LNCAP (cell line): ENCODE measurements around the gene PGA3.
"Not testable (repeated sequence)": the region's sequence is repeated elsewhere in the genome, so short reads cannot be mapped to it uniquely, and the experiment has no call there.

Experiments used
- TF ChIP-seq, protein P1 (sequence below): fragments of 450-650 bp; IDR thresholded peaks from 2 replicates; pipeline ENCODE4 v1.5.1; 2017; ENCODE audit warnings: mild to moderate bottlenecking

PGA3 gene

DNA sequence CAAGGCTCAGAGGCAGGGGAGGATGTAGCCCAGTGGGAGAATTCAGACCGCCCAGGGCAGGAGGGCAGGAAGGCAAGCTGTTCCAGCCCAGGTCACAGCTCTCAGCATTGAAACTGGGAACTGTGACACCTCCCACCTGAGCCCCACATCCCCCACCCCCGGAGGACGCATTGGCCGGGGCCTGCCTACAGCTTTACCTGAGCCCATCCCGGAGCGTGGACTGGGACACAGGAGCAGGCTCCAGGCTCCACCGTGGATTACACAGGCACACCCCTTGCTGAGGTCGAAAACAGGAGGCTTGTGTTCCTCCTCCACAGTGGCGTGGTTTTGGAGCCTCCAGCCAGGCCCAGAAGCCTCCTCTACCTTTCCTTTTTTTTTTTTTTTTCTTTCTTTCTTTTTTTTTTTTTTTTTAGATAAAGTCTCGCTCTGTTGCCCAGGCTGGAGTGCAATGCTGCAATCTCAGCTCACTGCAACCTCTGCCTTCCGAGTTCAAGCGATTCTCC lies 9.1 kb upstream of the PGA3 start:
- TF ChIP-seq, protein P1, sequence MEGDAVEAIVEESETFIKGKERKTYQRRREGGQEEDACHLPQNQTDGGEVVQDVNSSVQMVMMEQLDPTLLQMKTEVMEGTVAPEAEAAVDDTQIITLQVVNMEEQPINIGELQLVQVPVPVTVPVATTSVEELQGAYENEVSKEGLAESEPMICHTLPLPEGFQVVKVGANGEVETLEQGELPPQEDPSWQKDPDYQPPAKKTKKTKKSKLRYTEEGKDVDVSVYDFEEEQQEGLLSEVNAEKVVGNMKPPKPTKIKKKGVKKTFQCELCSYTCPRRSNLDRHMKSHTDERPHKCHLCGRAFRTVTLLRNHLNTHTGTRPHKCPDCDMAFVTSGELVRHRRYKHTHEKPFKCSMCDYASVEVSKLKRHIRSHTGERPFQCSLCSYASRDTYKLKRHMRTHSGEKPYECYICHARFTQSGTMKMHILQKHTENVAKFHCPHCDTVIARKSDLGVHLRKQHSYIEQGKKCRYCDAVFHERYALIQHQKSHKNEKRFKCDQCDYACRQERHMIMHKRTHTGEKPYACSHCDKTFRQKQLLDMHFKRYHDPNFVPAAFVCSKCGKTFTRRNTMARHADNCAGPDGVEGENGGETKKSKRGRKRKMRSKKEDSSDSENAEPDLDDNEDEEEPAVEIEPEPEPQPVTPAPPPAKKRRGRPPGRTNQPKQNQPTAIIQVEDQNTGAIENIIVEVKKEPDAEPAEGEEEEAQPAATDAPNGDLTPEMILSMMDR: no peak

DNA sequence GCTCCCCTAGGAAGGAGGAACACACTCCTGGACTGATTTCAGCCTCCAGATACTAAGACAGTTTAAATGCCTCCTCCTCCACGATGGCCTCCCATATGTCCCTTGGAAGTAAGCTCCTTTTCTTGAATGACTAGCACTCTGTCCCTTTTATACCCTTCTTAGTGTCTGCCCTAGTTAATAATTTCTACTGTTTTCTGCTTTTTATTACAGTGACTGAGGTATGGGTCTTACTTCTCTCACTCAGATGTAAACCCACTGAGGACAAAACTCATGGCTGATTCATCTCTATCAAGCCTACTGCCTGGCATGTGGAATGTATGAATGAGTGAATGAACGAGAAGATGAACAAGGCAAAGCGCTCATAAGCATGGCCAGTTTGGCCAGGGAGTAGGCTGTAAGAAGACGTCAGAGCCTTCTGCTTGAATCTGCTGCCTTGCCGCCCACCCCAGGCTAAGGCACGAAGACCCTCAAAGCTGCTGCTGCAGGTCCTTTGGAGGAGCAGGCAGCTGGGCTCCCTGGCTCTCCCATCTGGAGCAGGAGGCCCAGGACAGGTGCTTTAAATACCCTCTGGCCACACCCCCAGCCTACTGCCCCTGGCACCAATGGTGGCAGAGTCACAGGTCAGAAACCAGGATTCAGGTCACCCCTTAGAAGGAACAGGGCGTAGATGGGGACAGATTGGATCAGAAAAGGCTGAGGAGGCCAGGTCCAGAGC lies 8.2 kb upstream of the PGA3 start:
- TF ChIP-seq, protein P1: no peak

DNA sequence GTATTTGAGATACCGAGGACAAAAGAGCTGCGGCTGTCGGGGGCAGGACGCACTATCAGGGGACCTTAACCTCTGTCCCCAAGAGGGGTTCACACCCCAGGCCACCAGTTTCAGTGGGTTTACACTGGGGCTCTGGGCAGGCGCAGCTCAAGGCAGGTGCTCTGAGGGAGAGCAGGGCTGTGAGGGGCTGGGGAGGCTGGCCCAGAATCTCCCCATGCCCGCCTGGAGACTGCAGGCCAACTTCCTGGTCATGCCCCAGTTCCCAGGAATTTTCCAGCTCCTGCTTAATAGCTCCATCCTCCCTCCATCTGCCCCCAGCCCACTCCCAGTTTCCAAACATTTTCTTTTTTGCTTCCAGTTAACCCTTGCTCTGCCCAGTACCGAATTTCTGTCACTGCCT lies 7.6 kb upstream of the PGA3 start:
- TF ChIP-seq, protein P1: no peak

DNA sequence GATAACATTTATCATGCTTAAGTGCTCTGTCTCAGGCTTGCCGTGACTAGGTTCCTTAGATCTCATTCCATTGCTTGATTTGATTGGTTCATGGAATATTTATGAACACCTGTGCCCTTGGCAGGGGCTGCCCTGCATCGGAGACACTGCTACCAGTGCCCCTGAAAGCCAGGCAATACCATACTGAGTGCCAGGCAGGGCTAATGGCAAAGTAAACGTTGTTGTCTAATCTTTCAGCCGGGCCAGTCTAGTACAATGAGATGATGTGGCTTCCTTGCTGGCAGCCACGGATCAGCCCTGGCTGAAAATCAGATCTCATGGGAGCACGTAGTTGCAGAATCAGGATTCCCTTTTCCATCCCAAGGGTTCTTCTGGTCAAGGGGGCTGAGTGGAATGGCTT lies 5.0 kb upstream of the PGA3 start:
- TF ChIP-seq, protein P1: no peak

DNA sequence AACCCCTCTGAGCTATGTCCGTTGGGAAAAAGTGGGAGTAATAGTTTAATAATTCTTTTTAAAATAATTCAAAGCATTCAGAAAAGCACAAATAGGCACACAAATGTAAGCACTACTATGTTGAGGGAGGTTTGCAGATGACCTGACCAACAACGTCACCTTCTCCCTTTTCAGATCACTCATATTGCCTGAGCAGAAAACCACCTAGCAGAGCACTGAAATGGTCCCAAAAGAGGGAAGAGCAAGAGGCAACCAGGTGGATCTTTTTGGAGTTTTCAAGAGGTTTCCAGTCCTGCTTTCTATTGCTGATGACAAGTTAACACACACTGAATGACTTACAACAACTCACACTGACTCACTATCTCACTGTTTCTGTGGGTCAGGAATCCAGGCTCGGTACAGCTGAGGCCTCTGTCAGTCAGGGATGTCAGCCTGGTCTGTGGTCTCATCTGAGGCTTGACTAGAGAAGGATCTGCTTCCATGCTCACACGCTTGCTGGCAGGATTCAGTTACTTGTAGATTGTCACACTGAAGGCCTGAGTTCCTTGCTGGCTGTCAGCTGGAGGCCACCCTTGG lies 4.3 kb upstream of the PGA3 start:
- TF ChIP-seq, protein P1: no peak

DNA sequence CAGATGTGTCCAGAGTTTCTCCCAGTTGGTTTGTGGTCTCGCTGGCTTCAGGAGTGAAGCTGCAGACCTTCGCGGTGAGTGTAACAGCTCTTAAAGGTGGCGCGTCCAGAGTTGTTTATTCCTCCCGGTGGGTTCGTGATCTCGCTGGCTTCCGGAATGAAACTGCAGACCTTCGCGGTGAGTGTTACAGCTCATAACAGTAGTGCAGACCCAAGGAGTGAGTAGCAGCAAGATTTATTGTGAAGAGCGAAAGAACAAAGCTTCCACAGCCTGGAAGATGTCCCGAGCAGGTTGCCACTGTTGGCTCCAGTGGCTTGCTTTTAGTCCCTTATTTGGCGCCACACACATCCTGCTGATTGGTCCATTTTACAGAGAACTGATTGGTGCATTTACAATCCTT lies 1.8 kb upstream of the PGA3 start:
- TF ChIP-seq, protein P1: no peak

DNA sequence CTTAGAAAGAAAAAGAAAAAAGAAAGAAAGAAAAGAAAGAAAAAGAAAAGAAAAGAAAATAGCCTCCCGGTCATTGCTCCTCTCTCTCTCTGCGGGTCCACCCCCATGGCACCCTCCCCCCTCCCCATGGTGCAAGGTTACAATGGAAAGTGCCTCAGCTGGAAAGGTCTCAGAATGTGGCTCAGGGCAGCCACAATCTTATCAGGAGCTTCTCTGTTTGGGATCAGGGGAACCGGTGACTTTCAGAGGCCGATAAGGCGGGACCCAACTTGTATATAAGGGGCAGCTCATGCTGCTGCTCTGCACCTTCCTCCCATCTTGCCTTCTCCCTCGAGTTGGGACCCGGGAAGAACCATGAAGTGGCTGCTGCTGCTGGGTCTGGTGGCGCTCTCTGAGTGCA lies 18.7 kb downstream of the PGA3 start, which contains the start of gene PGA4:
Gene PGA4 (plus strand): TSS at position 301 of the 400 bp plus-strand sequence. CDS start 54 bp downstream, at position 355.
- TF ChIP-seq, protein P1: not testable (repeated sequence)
